Naive thymus-derived CD4-positive, alpha-beta T cell (primary cell): Measurements from ENCODE around the gene SEMA4F. TPM values are rescaled to one million over a fixed set of nuclear protein-coding genes. Genes with fewer than 3 reads are reported as not detected.
A peak's percentile ranks its signal among the peaks of the same experiment; 100 is the strongest.

Source experiments
- ATAC-seq: fragments of 150-1000 bp; cut with Tn5 transposase; 2 replicates; pipeline ENCODE4 v1.10.0; 2021; ENCODE audit warnings: mild to moderate bottlenecking, moderate library complexity
- CTCF ChIA-PET: fragments of 350-600 bp; sonication (Branson Sonifier 250); formaldehyde crosslinking; loops from one replicate; lab custom pipeline; 2021; ENCODE audit warnings: antibody characterized with exemption; lab: Charles Lee
- POLR2A ChIA-PET: fragments of 350-600 bp; sonication (Branson Sonifier 250); formaldehyde crosslinking; loops from one replicate; lab custom pipeline; 2021; ENCODE audit warnings: antibody characterized with exemption, inconsistent platforms; lab: Charles Lee
- DNase-seq, 9 donors: peaks; one replicate each; pipeline versions ENCODE4 v3.0.0 to v3.0.0-alpha.2; 2020 to 2022; ENCODE audit warnings: mixed read lengths in 1 of 9
- H3K27ac ChIP-seq: one replicate; pipeline ENCODE4 v1.7.0; 2013; ENCODE audit warnings: mild to moderate bottlenecking, low read depth, low read length, moderate library complexity
- H3K27me3 ChIP-seq, 2 donors: one replicate each; pipeline ENCODE4 v1.7.0; 2013; ENCODE audit warnings: low read length in 2 of 2, mild to moderate bottlenecking in 2 of 2, moderate library complexity in 2 of 2; ENCODE audit not compliant: control insufficient read depth in 2 of 2, insufficient read depth in 2 of 2
- H3K36me3 ChIP-seq, 3 experiments: 1 replicate in 2 of 3; 2 replicates in 1 of 3; pipeline ENCODE4 v1.7.0; 2013; ENCODE audit warnings: low read length in 3 of 3, mild to moderate bottlenecking in 3 of 3, moderate library complexity in 1 of 3; ENCODE audit not compliant: insufficient read depth in 3 of 3, control insufficient read depth in 2 of 3
- H3K4me1 ChIP-seq, 2 donors: one replicate each; pipeline ENCODE4 v1.7.0; 2013; ENCODE audit warnings: low read length in 2 of 2, mild to moderate bottlenecking in 2 of 2, moderate library complexity in 1 of 2; ENCODE audit not compliant: control insufficient read depth in 2 of 2, insufficient read depth in 2 of 2
- H3K4me3 ChIP-seq: 2 replicates; pipeline ENCODE4 v1.7.0; 2013; ENCODE audit warnings: mild to moderate bottlenecking, low read length
- H3K9me3 ChIP-seq, 3 experiments: 1 replicate in 2 of 3; 2 replicates in 1 of 3; pipeline ENCODE4 v1.7.0; 2013; ENCODE audit warnings: low read length in 3 of 3; ENCODE audit not compliant: control insufficient read depth in 2 of 3
- H3K27ac Mint-ChIP-seq, 9 donors: one replicate each; pipeline ENCODE4 v1.8.0; 2020 to 2022; ENCODE audit warnings: mixed read lengths in 9 of 9, mild to moderate bottlenecking in 8 of 9, moderate library complexity in 5 of 9, inconsistent platforms in 2 of 9
- H3K27me3 Mint-ChIP-seq, 5 donors: one replicate each; pipeline ENCODE4 v1.8.0; 2021 to 2022; ENCODE audit warnings: mixed read lengths in 5 of 5, mild to moderate bottlenecking in 1 of 5
- H3K36me3 Mint-ChIP-seq, 5 donors: one replicate each; pipeline ENCODE4 v1.8.0; 2020 to 2022; ENCODE audit warnings: mixed read lengths in 5 of 5, mild to moderate bottlenecking in 3 of 5, inconsistent platforms in 1 of 5
- H3K4me1 Mint-ChIP-seq, 7 donors: one replicate each; pipeline ENCODE4 v1.8.0; 2020 to 2022; ENCODE audit warnings: mixed read lengths in 7 of 7, mild to moderate bottlenecking in 3 of 7, inconsistent platforms in 1 of 7
- H3K4me3 Mint-ChIP-seq, 10 donors: one replicate each; pipeline ENCODE4 v1.8.0; 2020 to 2022; ENCODE audit warnings: mild to moderate bottlenecking in 10 of 10, mixed read lengths in 10 of 10, moderate library complexity in 6 of 10, inconsistent platforms in 2 of 10
- H3K9me3 Mint-ChIP-seq, 11 donors: one replicate each; pipeline ENCODE4 v1.8.0; 2020 to 2022; ENCODE audit warnings: mixed read lengths in 11 of 11, mild to moderate bottlenecking in 4 of 11, inconsistent platforms in 1 of 11, moderate library complexity in 1 of 11
- intact Hi-C, 2 donors: fragments of 100-400 bp; cut with micrococcal nuclease; formaldehyde crosslinking; loops; one replicate each; pipeline ENCODE4 v1.15.1; 2023
- polyA plus RNA-seq, 2 donors: library from polyadenylated mRNA; unstranded; fragments of 300-500 nt; fragmentation: Illumina TruSeq; gene quantifications; one replicate each; pipeline ENCODE4 v1.2.3, GENCODE V29; 2021
- total RNA-seq, 6 experiments: library from RNA in 5 of 6; stranded (reverse) in 5 of 6; gene quantifications; 1 replicate in 5 of 6; 2 replicates in 1 of 6; pipeline ENCODE4 v1.2.3 and lab custom pipeline; 2021 to 2026

SEMA4F gene
- total and polyA plus RNA-seq, 7 experiments from 2014 or later, result 5.7 to 23.6 (median 8.6) TPM

- H3K4me3 ChIP-seq, result no peak overlapping the region
- POLR2A ChIA-PET, result interaction anchor here (0.7 kb wide), 1 partner anchor 255 kb away, joined by 3 read pairs; no protein-coding TSS in a partner anchor
- H3K9me3 ChIP-seq, result no peaks in the 10 kb centered on the region
- Mint-ChIP-seq H3K9me3 (no peaks in the 10 kb centered on the region), H3K27me3 (peaks cover 0 to 25% (median 0%) of the 10 kb centered on the region in 5 donors), H3K4me1 (peaks cover 0 to 2% (median 0%) of the 10 kb centered on the region in 7 donors), H3K4me3 (no peak overlapping the region), H3K27ac (no peak overlapping the region), H3K36me3 (peaks cover 0 to 22% (median 3%) of the 10 kb centered on the region in 5 donors)
- CTCF ChIA-PET, result interaction anchor here (0.9 to 1.7 kb wide), 3 partner anchors 149 to 187 kb away, joined by 3 to 4 read pairs (median 3); no protein-coding TSS in a partner anchor
- intact Hi-C loops, result no loop called here
- DNase-seq (no peak), ATAC-seq (no peak)
- H3K36me3 ChIP-seq, result no peaks in the 10 kb centered on the region
- no peaks in the 10 kb centered on the region for H3K4me1 ChIP-seq
- no peaks in the 10 kb centered on the region for H3K27me3 ChIP-seq
- H3K27ac ChIP-seq, result no peak overlapping the region
Observed at GRCh38 chr2:74688881-74689280, 34.8 kb downstream of the SEMA4F start.

GRCh38 chr2:74689671-74690070 lies 35.6 kb downstream of the SEMA4F start:
- Histone ChIP-seq H3K4me3 (no peak overlapping the region), H3K27me3 (no peaks in the 10 kb centered on the region), H3K27ac (no peak overlapping the region), H3K4me1 (no peaks in the 10 kb centered on the region), H3K9me3 (no peaks in the 10 kb centered on the region), H3K36me3 (no peaks in the 10 kb centered on the region)
- peaks cover 0 to 22% (median 3%) of the 10 kb centered on the region in 5 donors for H3K36me3 Mint-ChIP-seq
- DNase-seq (no peak), ATAC-seq (no peak)
- CTCF ChIA-PET, result interaction anchor here (1.7 kb wide), 1 partner anchor 186 kb away, joined by 4 read pairs; no protein-coding TSS in a partner anchor
- intact Hi-C loops, result loop anchor here (1.0 to 10.0 kb wide), 6 partner anchors 26 to 938 kb away; no protein-coding TSS in a partner anchor
- POLR2A ChIA-PET, result no interaction called here
- H3K4me1 Mint-ChIP-seq, result peaks cover 0 to 2% (median 0%) of the 10 kb centered on the region in 7 donors
- H3K27ac Mint-ChIP-seq, result no peak overlapping the region
- H3K27me3 Mint-ChIP-seq, result peaks cover 0 to 32% (median 0%) of the 10 kb centered on the region in 5 donors
- H3K4me3 Mint-ChIP-seq, result no peak overlapping the region
- H3K9me3 Mint-ChIP-seq, result no peaks in the 10 kb centered on the region

- Mint-ChIP-seq H3K36me3 (peaks cover 0 to 18% (median 8%) of the 10 kb centered on the region in 5 donors), H3K4me1 (peaks cover 0 to 2% (median 0%) of the 10 kb centered on the region in 7 donors), H3K27me3 (peaks cover 0 to 38% (median 0%) of the 10 kb centered on the region in 5 donors), H3K9me3 (no peaks in the 10 kb centered on the region), H3K4me3 (no peak overlapping the region), H3K27ac (no peak overlapping the region)
- ATAC-seq (peak; percentile 78), DNase-seq (peak in 6 of 9 donors; percentile 15 to 41 (median 33))
- no peaks in the 10 kb centered on the region for H3K27me3 ChIP-seq
- no peaks in the 10 kb centered on the region for H3K9me3 ChIP-seq
- no peaks in the 10 kb centered on the region for H3K36me3 ChIP-seq
- H3K4me1 ChIP-seq, result no peaks in the 10 kb centered on the region
- intact Hi-C loops, result loop anchor here (1.0 to 10.0 kb wide), 6 partner anchors 25 to 937 kb away; no protein-coding TSS in a partner anchor
- ChIA-PET CTCF (interaction anchor here (0.6 to 1.8 kb wide), 4 partner anchors 9 to 715 kb away, joined by 3 to 10 read pairs (median 4); no protein-coding TSS in a partner anchor), POLR2A (no interaction called here)
- no peak overlapping the region for H3K4me3 ChIP-seq
- H3K27ac ChIP-seq, result no peak overlapping the region
Observed at GRCh38 chr2:74690571-74690970, 36.5 kb downstream of the SEMA4F start.

- DNase-seq (no peak), ATAC-seq (no peak)
- Mint-ChIP-seq H3K4me1 (peaks cover 0 to 4% (median 0%) of the 10 kb centered on the region in 7 donors), H3K36me3 (peaks cover 0 to 15% (median 6%) of the 10 kb centered on the region in 5 donors), H3K27me3 (peaks cover 0 to 39% (median 0%) of the 10 kb centered on the region in 5 donors), H3K4me3 (no peak overlapping the region), H3K27ac (peak overlapping the region in 1 of 9 donors; percentile 20), H3K9me3 (no peaks in the 10 kb centered on the region)
- Histone ChIP-seq H3K27me3 (no peaks in the 10 kb centered on the region), H3K9me3 (no peaks in the 10 kb centered on the region), H3K27ac (no peak overlapping the region), H3K4me1 (no peaks in the 10 kb centered on the region), H3K36me3 (no peaks in the 10 kb centered on the region), H3K4me3 (no peak overlapping the region)
- CTCF ChIA-PET, result interaction anchor here (1.0 to 1.8 kb wide), 2 partner anchors 11 to 185 kb away, joined by 3 to 10 read pairs; no protein-coding TSS in a partner anchor
- intact Hi-C loops, result loop anchor here (5.0 to 10.0 kb wide), 2 partner anchors 933 to 935 kb away; no protein-coding TSS in a partner anchor
- POLR2A ChIA-PET, result interaction anchor here (0.6 kb wide), 1 partner anchor 43 kb away, joined by 3 read pairs; no protein-coding TSS in a partner anchor
Observed at GRCh38 chr2:74691929-74692328, 37.9 kb downstream of the SEMA4F start.

GRCh38 chr2:74693213-74693612 lies 39.2 kb downstream of the SEMA4F start:
- no peak for ATAC-seq
- no peak overlapping the region for H3K4me3 Mint-ChIP-seq
- CTCF ChIA-PET, result no interaction called here
- no peak overlapping the region for H3K27ac ChIP-seq
- no peaks in the 10 kb centered on the region for H3K27me3 ChIP-seq
- peaks cover 0 to 18% (median 6%) of the 10 kb centered on the region in 5 donors for H3K36me3 Mint-ChIP-seq
- DNase-seq, result no peak
- H3K9me3 ChIP-seq, result no peaks in the 10 kb centered on the region
- peaks cover 0 to 39% (median 0%) of the 10 kb centered on the region in 5 donors for H3K27me3 Mint-ChIP-seq
- no peaks in the 10 kb centered on the region for H3K4me1 ChIP-seq
- no peak overlapping the region for H3K27ac Mint-ChIP-seq
- H3K9me3 Mint-ChIP-seq, result no peaks in the 10 kb centered on the region
- POLR2A ChIA-PET, result no interaction called here
- peaks cover 0 to 4% (median 0%) of the 10 kb centered on the region in 7 donors for H3K4me1 Mint-ChIP-seq
- intact Hi-C loops, result loop anchor here (5.0 to 10.0 kb wide), 2 partner anchors 932 to 934 kb away; no protein-coding TSS in a partner anchor
- H3K36me3 ChIP-seq, result no peaks in the 10 kb centered on the region
- no peak overlapping the region for H3K4me3 ChIP-seq

GRCh38 chr2:74693668-74694067 lies 39.6 kb downstream of the SEMA4F start:
- peaks cover 0 to 21% (median 6%) of the 10 kb centered on the region in 5 donors for H3K36me3 Mint-ChIP-seq
- no peaks in the 10 kb centered on the region for H3K27me3 ChIP-seq
- no peaks in the 10 kb centered on the region for H3K9me3 ChIP-seq
- no peak for DNase-seq
- H3K4me3 ChIP-seq, result no peak overlapping the region
- ATAC-seq, result no peak
- intact Hi-C loops, result loop anchor here (5.0 to 10.0 kb wide), 2 partner anchors 931 to 934 kb away; no protein-coding TSS in a partner anchor
- ChIA-PET POLR2A (no interaction called here), CTCF (no interaction called here)
- peaks cover 0 to 39% (median 0%) of the 10 kb centered on the region in 5 donors for H3K27me3 Mint-ChIP-seq
- H3K36me3 ChIP-seq, result no peaks in the 10 kb centered on the region
- no peaks in the 10 kb centered on the region for H3K9me3 Mint-ChIP-seq
- no peak overlapping the region for H3K27ac ChIP-seq
- H3K4me3 Mint-ChIP-seq, result no peak overlapping the region
- no peaks in the 10 kb centered on the region for H3K4me1 ChIP-seq
- no peak overlapping the region for H3K27ac Mint-ChIP-seq
- peaks cover 0 to 4% (median 0%) of the 10 kb centered on the region in 7 donors for H3K4me1 Mint-ChIP-seq
